Measurements from ENCODE around the gene COL6A2. TPM values are rescaled to one million over a fixed set of nuclear protein-coding genes. Genes with fewer than 3 reads are reported as not detected.
A peak's percentile ranks its signal among the peaks of the same experiment; 100 is the strongest.

Gene COL6A2
- total RNA-seq, 5 donors from 2014 or later (not counting 1 experiment from before 2014, with no cell fraction given) = 33.8 to 85.2 (median 60.7) TPM

GRCh38 chr21:46150491-46151121 lies 52.7 kb downstream of the COL6A2 start:
- Histone ChIP-seq H3K27me3 (replicated peaks in 1 of 2; ENCODE audit: control insufficient read depth in 2 of 2, extremely low read depth in 1 of 2, insufficient read depth in 2 of 2, low read length in 1 of 2) (peaks cover 0 to 18% of the 10 kb centered on the region in 2 experiments), H3K27ac (ENCODE audit: low read length) (no peak overlapping the region), H3K9me3 (no peaks in the 10 kb centered on the region), H3K4me3 (ENCODE audit: control insufficient read depth in 1 of 2, extremely low read depth in 1 of 2, low read length in 1 of 2) (no peak overlapping the region), H3K36me3 (ENCODE audit: control insufficient read depth in 2 of 2, extremely low read depth in 1 of 2, insufficient read depth in 1 of 2, low read length in 1 of 2) (no peaks in the 10 kb centered on the region), H3K4me1 (ENCODE audit: control insufficient read depth in 1 of 2, extremely low read depth in 1 of 2, insufficient read depth in 2 of 2, low read length in 2 of 2) (peaks cover 0 to 8% of the 10 kb centered on the region in 2 experiments)
- Mint-ChIP-seq H3K4me3 (no peak overlapping the region), H3K36me3 (no peaks in the 10 kb centered on the region), H3K27ac (no peak overlapping the region), H3K27me3 (no peaks in the 10 kb centered on the region), H3K9me3 (no peaks in the 10 kb centered on the region), H3K4me1 (no peaks in the 10 kb centered on the region)
- ChIA-PET POLR2A (no interaction called here), CTCF (no interaction called here)
- ATAC-seq (replicated peaks in 1 of 4) (no peak), DNase-seq (peak in 1 of 35 experiments; percentile 1)
- WGBS (ENCODE audit: insufficient coverage) = 84% methylated on average over 18 of the region's 24 CpGs

GRCh38 chr21:46151261-46151988 lies 53.5 kb downstream of the COL6A2 start:
- Mint-ChIP-seq H3K27ac (no peak overlapping the region), H3K36me3 (no peaks in the 10 kb centered on the region), H3K4me1 (no peaks in the 10 kb centered on the region), H3K27me3 (no peaks in the 10 kb centered on the region), H3K9me3 (no peaks in the 10 kb centered on the region), H3K4me3 (no peak overlapping the region)
- no peak overlapping the region for H3K27ac ChIP-seq (ENCODE audit: low read length)
- peaks cover 0 to 18% of the 10 kb centered on the region in 2 experiments for H3K27me3 ChIP-seq (replicated peaks in 1 of 2; ENCODE audit: control insufficient read depth in 2 of 2, extremely low read depth in 1 of 2, insufficient read depth in 2 of 2, low read length in 1 of 2)
- ATAC-seq (replicated peaks in 1 of 4) (no peak), DNase-seq (peak in 2 of 35 experiments; percentile 3 to 21)
- 93% methylated on average over 35 of the region's 47 CpGs for WGBS (ENCODE audit: insufficient coverage)
- H3K9me3 ChIP-seq = no peaks in the 10 kb centered on the region
- ChIA-PET CTCF (no interaction called here), POLR2A (no interaction called here)
- H3K4me1 ChIP-seq (ENCODE audit: control insufficient read depth in 1 of 2, extremely low read depth in 1 of 2, insufficient read depth in 2 of 2, low read length in 2 of 2) = peaks cover 0 to 8% of the 10 kb centered on the region in 2 experiments
- H3K36me3 ChIP-seq (ENCODE audit: control insufficient read depth in 2 of 2, extremely low read depth in 1 of 2, insufficient read depth in 1 of 2, low read length in 1 of 2) = no peaks in the 10 kb centered on the region
- no peak overlapping the region for H3K4me3 ChIP-seq (ENCODE audit: control insufficient read depth in 1 of 2, extremely low read depth in 1 of 2, low read length in 1 of 2)

GRCh38 chr21:46151989-46152926 lies 54.3 kb downstream of the COL6A2 start:
- Mint-ChIP-seq H3K4me3 (no peak overlapping the region), H3K4me1 (no peaks in the 10 kb centered on the region), H3K9me3 (no peaks in the 10 kb centered on the region), H3K27ac (no peak overlapping the region), H3K36me3 (no peaks in the 10 kb centered on the region), H3K27me3 (no peaks in the 10 kb centered on the region)
- DNase-seq (peak in 1 of 35 experiments; percentile 7), ATAC-seq (replicated peaks in 1 of 4) (no peak)
- no peak overlapping the region for H3K4me3 ChIP-seq (ENCODE audit: control insufficient read depth in 1 of 2, extremely low read depth in 1 of 2, low read length in 1 of 2)
- ChIA-PET POLR2A (no interaction called here), CTCF (no interaction called here)
- WGBS (ENCODE audit: insufficient coverage) = 92% methylated on average over 31 of the region's 45 CpGs
- H3K27ac ChIP-seq (ENCODE audit: low read length) = no peak overlapping the region
- H3K36me3 ChIP-seq (ENCODE audit: control insufficient read depth in 2 of 2, extremely low read depth in 1 of 2, insufficient read depth in 1 of 2, low read length in 1 of 2) = no peaks in the 10 kb centered on the region
- H3K27me3 ChIP-seq (replicated peaks in 1 of 2; ENCODE audit: control insufficient read depth in 2 of 2, extremely low read depth in 1 of 2, insufficient read depth in 2 of 2, low read length in 1 of 2) = peaks cover 0 to 18% of the 10 kb centered on the region in 2 experiments
- peaks cover 0 to 8% of the 10 kb centered on the region in 2 experiments for H3K4me1 ChIP-seq (ENCODE audit: control insufficient read depth in 1 of 2, extremely low read depth in 1 of 2, insufficient read depth in 2 of 2, low read length in 2 of 2)
- H3K9me3 ChIP-seq = no peaks in the 10 kb centered on the region

GRCh38 chr21:46152927-46153246 lies 55.0 kb downstream of the COL6A2 start:
- Histone ChIP-seq H3K36me3 (ENCODE audit: control insufficient read depth in 2 of 2, extremely low read depth in 1 of 2, insufficient read depth in 1 of 2, low read length in 1 of 2) (no peaks in the 10 kb centered on the region), H3K27me3 (replicated peaks in 1 of 2; ENCODE audit: control insufficient read depth in 2 of 2, extremely low read depth in 1 of 2, insufficient read depth in 2 of 2, low read length in 1 of 2) (peaks cover 0 to 18% of the 10 kb centered on the region in 2 experiments), H3K27ac (ENCODE audit: low read length) (no peak overlapping the region), H3K4me3 (ENCODE audit: control insufficient read depth in 1 of 2, extremely low read depth in 1 of 2, low read length in 1 of 2) (no peak overlapping the region), H3K4me1 (ENCODE audit: control insufficient read depth in 1 of 2, extremely low read depth in 1 of 2, insufficient read depth in 2 of 2, low read length in 2 of 2) (peaks cover 0 to 8% of the 10 kb centered on the region in 2 experiments), H3K9me3 (no peaks in the 10 kb centered on the region)
- Mint-ChIP-seq H3K4me3 (no peak overlapping the region), H3K36me3 (no peaks in the 10 kb centered on the region), H3K27ac (no peak overlapping the region), H3K4me1 (no peaks in the 10 kb centered on the region), H3K9me3 (no peaks in the 10 kb centered on the region), H3K27me3 (no peaks in the 10 kb centered on the region)
- ChIA-PET CTCF (no interaction called here), POLR2A (no interaction called here)
- 88% methylated on average over 9 of the region's 18 CpGs for WGBS (ENCODE audit: insufficient coverage)
- ATAC-seq (replicated peaks in 1 of 4) (no peak), DNase-seq (peak in 1 of 35 experiments; percentile 1)

GRCh38 chr21:46153247-46154154 lies 55.6 kb downstream of the COL6A2 start:
- Mint-ChIP-seq H3K4me1 (no peaks in the 10 kb centered on the region), H3K27ac (no peak overlapping the region), H3K36me3 (no peaks in the 10 kb centered on the region), H3K4me3 (no peak overlapping the region), H3K9me3 (no peaks in the 10 kb centered on the region), H3K27me3 (no peaks in the 10 kb centered on the region)
- Histone ChIP-seq H3K36me3 (ENCODE audit: control insufficient read depth in 2 of 2, extremely low read depth in 1 of 2, insufficient read depth in 1 of 2, low read length in 1 of 2) (no peaks in the 10 kb centered on the region), H3K27ac (ENCODE audit: low read length) (no peak overlapping the region), H3K4me1 (ENCODE audit: control insufficient read depth in 1 of 2, extremely low read depth in 1 of 2, insufficient read depth in 2 of 2, low read length in 2 of 2) (peaks cover 0 to 8% of the 10 kb centered on the region in 2 experiments), H3K4me3 (ENCODE audit: control insufficient read depth in 1 of 2, extremely low read depth in 1 of 2, low read length in 1 of 2) (no peak overlapping the region), H3K9me3 (no peaks in the 10 kb centered on the region), H3K27me3 (replicated peaks in 1 of 2; ENCODE audit: control insufficient read depth in 2 of 2, extremely low read depth in 1 of 2, insufficient read depth in 2 of 2, low read length in 1 of 2) (peaks cover 0 to 18% of the 10 kb centered on the region in 2 experiments)
- ATAC-seq (replicated peaks in 1 of 4) (peak in 3 of 4 experiments; percentile 59 to 66 (median 59)), DNase-seq (peak in 24 of 35 experiments; percentile 10 to 67 (median 36))
- POLR2A ChIA-PET = no interaction called here
- WGBS (ENCODE audit: insufficient coverage) = 45% methylated on average over 22 of the region's 33 CpGs
- CTCF ChIA-PET = interaction anchor here in 1 of 2 donors (0.6 kb wide), 1 partner anchor 181 kb away, joined by 4 read pairs; no protein-coding TSS in a partner anchor
